ENCODE measurements around the gene C4A. TPM values are rescaled to one million over a fixed set of nuclear protein-coding genes. Genes with fewer than 3 reads are reported as not detected.
A peak's percentile ranks its signal among the peaks of the same experiment; 100 is the strongest.

C4A gene
- total and polyA plus RNA-seq, 2 of the 13 experiments (the other 11 are each of a cell fraction or from before 2014, with no cell fraction given): 165 to 478 TPM

GRCh38 chr6:31958741-31959739 is 22.8 kb upstream of the C4A start, which contains the start of the genes NELFE and SKIC2 (continued):
- peak; percentile 79 for TF ChIP-seq RFX3 (CRISPR knock-in tag; IDR thresholded peaks at IDR 0.05)
- peak; percentile 95 for TF ChIP-seq ZHX1 (CRISPR knock-in tag; IDR thresholded peaks at IDR 0.05; ENCODE audit: low read depth)
- TF ChIP-seq FOXP4 (CRISPR knock-in tag; IDR thresholded peaks at IDR 0.05): peak; percentile 75
- TF ChIP-seq TIGD3 (CRISPR knock-in tag; IDR thresholded peaks at IDR 0.05; ENCODE audit: borderline replicate concordance): no peak
- 0 out of 2 replicates have a peak, but pooled peaks have one; percentile 28 for TF ChIP-seq SMAD1 (CRISPR knock-in tag; IDR thresholded peaks at IDR 0.05; ENCODE audit: borderline replicate concordance, low read depth)
- TF ChIP-seq ZBTB40 (IDR thresholded peaks at IDR 0.05): peak; percentile 97
- TF ChIP-seq ZBTB40 (CRISPR knock-in tag; IDR thresholded peaks at IDR 0.05): no peak; the same call in 1 of the 2 replicates
- no peak; the same call in 1 of the 2 replicates for TF ChIP-seq ZNF710 (CRISPR knock-in tag; IDR thresholded peaks at IDR 0.05; ENCODE audit: borderline replicate concordance)

Data from HepG2 (cell line).